GM19455 (cell line): Measurements from ENCODE around the gene SCRN3.
"Not testable (repeated sequence)": the region's sequence is repeated elsewhere in the genome, so short reads cannot be mapped to it uniquely, and the experiment has no call there.

Source experiments
- ATAC-seq: cut with Tn5 transposase; IDR thresholded peaks from one replicate; pipeline ENCODE4 v1.9.1; 2021; ENCODE audit not compliant: unreplicated experiment

SCRN3 gene

GRCh38 chr2:174400853-174401252 lies 5.3 kb downstream of the SCRN3 start:
- ATAC-seq, result no peak

GRCh38 chr2:174403628-174404027 lies 8.1 kb downstream of the SCRN3 start:
- no peak for ATAC-seq

GRCh38 chr2:174410039-174410438 lies 14.5 kb downstream of the SCRN3 start:
- ATAC-seq, result not testable (repeated sequence)

- ATAC-seq, result no peak
Measured at GRCh38 chr2:174412256-174412655, 16.7 kb downstream of the SCRN3 start.

- no peak for ATAC-seq
Measured at GRCh38 chr2:174428214-174428613, 32.7 kb downstream of the SCRN3 start.

- ATAC-seq, result no peak
Measured at GRCh38 chr2:174430066-174430465, 34.5 kb downstream of the SCRN3 start.

GRCh38 chr2:174431902-174432301 lies 36.4 kb downstream of the SCRN3 start:
- no peak for ATAC-seq

- ATAC-seq, result no peak
Measured at GRCh38 chr2:174436351-174436750, 40.8 kb downstream of the SCRN3 start.

- ATAC-seq, result no peak
Measured at GRCh38 chr2:174438146-174438886, 42.8 kb downstream of the SCRN3 start.

- no peak for ATAC-seq
Measured at GRCh38 chr2:174439323-174439722, 43.8 kb downstream of the SCRN3 start.

- ATAC-seq, result no peak
Measured at GRCh38 chr2:174439950-174440349, 44.4 kb downstream of the SCRN3 start.

GRCh38 chr2:174442546-174443510 lies 47.3 kb downstream of the SCRN3 start:
- ATAC-seq, result no peak

- no peak for ATAC-seq
Measured at GRCh38 chr2:174444761-174445160, 49.2 kb downstream of the SCRN3 start.

GRCh38 chr2:174445248-174445647 lies 49.7 kb downstream of the SCRN3 start:
- ATAC-seq, result no peak

GRCh38 chr2:174446531-174446930 lies 51.0 kb downstream of the SCRN3 start:
- ATAC-seq, result no peak

- ATAC-seq, result no peak
Measured at GRCh38 chr2:174449033-174449432, 53.5 kb downstream of the SCRN3 start.

GRCh38 chr2:174450021-174450816 lies 54.7 kb downstream of the SCRN3 start:
- ATAC-seq, result no peak

- no peak for ATAC-seq
Measured at GRCh38 chr2:174454566-174454965, 59.0 kb downstream of the SCRN3 start.

- ATAC-seq, result no peak
Measured at GRCh38 chr2:174461221-174461620, 65.7 kb downstream of the SCRN3 start.

GRCh38 chr2:174465327-174465726 lies 69.8 kb downstream of the SCRN3 start:
- no peak for ATAC-seq

GRCh38 chr2:174473796-174474195 lies 78.3 kb downstream of the SCRN3 start:
- no peak for ATAC-seq
